Stomach (tissue), 4 donors: Measurements from ENCODE around the gene TMCC1.

Experiments used
- CTCF ChIP-seq, 7 experiments: fragments of 450-650 bp in 4 of 7; fragments of 200-600 bp in 3 of 7; sonication (generic) in 3 of 7; IDR thresholded peaks; one replicate each; pipeline ENCODE4 v1.5.1; 2016 to 2019; ENCODE audit warnings: antibody characterized with exemption in 7 of 7, control low read depth in 2 of 7, mild to moderate bottlenecking in 1 of 7
- POLR2A ChIP-seq, 4 donors: fragments of 450-650 bp; IDR thresholded peaks; one replicate each; pipeline ENCODE4 v1.6.1; 2016; ENCODE audit warnings: antibody characterized with exemption in 4 of 4, control low read depth in 2 of 4, mild to moderate bottlenecking in 1 of 4, moderate library complexity in 1 of 4
- POLR2AphosphoS5 ChIP-seq, 3 donors: sonication (generic); formaldehyde crosslinking; IDR thresholded peaks; one replicate each; pipeline ENCODE4 v1.6.1; 2016; ENCODE audit warnings: antibody characterized with exemption in 3 of 3

- TF ChIP-seq CTCF (IDR thresholded peaks at IDR 0.05) (no peak), POLR2AphosphoS5 (IDR thresholded peaks at IDR 0.05) (no peak), POLR2A (IDR thresholded peaks at IDR 0.05) (no peak)
These were observed 196.1 kb downstream of the TMCC1 start for GRCh38 chr3:129697229-129697969.
